ENCODE results near the gene SGIP1.
"Not testable (repeated sequence)": the region's sequence is repeated elsewhere in the genome, so short reads cannot be mapped to it uniquely, and the experiment has no call there.

Gene SGIP1

DNA sequence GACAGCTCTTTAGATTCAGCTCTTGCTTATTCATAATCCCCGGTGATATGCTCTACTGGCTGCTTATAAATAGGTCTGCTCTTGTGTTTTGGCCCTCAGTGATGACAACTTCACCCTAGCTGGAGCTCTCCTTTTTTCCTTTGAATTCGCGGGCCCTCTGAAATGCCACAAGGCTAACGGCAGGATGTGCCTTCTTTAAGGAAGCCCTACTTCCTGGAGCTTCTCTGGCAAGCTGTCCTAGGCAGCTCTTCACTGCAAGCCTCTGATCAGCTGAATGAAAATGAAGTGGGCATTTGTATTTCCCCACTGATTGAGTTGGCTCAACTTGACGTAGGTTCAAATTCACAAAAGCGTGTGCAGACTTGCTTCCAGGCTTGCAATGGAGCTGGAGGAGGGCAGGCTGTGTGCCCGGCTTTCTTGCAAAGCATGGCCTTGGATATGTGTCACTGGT, 22.2 kb downstream of the SGIP1 start:
- DNase-seq: no peak

DNA sequence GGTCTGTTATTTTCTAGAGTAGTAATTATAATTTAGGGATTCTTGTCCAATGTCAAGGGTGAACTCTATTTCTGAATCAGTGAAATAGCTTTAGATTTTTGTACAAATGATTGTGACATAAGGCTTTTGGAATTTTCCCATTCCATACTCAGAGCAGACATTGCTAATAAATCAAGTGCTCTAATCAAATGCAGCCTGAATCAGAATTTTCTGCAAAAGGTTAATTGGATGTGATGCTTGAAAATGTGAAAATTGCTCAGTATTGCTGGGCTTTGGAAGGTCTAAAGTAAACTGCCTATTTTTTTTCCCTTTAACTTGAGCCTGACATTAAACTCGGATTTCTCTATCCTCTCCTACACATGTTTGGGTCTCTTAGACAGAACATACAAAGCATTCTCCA, 23.2 kb downstream of the SGIP1 start:
- DNase-seq: no peak

DNA sequence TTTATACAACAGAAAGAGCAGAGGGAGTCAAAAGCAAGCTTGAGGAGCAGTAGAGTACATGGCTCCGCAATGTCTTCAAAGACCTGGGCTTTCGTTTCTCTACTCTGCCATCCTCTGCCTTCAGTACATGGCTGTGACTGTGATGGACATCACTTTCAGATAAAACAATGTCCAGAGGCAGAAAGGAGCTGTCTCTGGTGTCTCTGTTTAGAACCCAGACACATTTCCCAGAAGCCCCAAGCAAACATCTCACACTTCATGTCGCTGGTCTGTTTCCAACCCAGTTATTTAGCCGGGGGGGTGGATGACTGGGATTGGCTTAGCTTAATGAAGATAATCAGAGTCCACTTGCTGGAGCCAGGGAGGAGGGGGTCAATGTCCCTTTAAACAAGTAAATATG, 25.6 kb downstream of the SGIP1 start:
- DNase-seq: no peak

DNA sequence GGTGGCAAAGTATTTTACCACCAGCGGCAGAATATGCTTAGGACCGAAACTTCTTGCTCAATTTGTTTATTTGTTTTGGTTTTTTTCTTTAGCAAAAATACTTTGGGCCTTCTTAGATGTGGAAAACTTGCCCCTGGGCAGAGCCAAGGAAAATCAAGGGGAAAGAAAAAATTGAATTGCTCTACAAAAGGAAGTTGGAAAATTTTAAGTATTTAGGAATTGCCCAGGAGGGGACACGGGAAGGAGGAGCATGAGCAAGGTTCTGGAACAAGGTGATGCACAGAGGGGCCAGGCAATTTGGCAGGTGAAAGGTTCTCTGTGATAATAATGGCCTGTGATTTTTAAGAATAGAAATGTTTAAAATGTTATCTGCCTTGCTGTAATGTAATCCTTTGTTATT, 28.6 kb downstream of the SGIP1 start:
- no peak for DNase-seq

DNA sequence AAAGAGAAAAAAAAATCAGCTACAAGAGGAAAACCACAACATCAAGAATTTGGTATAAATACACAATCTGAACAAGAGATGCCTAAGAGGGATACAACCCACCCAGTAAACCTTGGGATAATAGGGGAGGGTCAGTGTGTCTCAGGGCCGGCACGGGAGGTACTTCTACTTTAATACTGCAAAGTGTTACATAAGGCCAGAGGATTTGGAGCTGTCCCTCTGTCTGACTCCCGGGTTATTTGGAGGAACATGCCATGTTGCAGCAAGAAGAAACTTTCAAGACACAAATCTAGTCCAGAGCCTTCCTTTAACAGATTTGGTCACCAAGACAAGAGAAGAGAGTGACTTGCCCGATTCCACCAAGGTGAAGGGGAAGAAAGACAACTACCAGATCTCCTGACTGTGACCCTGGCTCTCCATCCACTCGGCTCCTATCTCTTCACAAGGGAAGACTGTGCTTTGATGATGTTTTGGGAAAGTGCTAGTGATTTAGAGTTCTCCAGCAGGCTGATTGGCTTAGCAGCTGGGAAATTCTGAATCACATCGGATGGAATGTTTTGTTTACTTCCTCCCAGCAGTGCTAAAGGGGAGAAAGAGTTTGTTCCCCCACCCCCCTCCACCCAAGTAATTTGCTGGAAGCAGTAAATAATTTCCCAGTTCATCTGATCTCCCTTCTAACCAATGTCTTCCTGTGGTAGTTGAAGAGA, 29.3 kb downstream of the SGIP1 start:
- no peak for DNase-seq

DNA sequence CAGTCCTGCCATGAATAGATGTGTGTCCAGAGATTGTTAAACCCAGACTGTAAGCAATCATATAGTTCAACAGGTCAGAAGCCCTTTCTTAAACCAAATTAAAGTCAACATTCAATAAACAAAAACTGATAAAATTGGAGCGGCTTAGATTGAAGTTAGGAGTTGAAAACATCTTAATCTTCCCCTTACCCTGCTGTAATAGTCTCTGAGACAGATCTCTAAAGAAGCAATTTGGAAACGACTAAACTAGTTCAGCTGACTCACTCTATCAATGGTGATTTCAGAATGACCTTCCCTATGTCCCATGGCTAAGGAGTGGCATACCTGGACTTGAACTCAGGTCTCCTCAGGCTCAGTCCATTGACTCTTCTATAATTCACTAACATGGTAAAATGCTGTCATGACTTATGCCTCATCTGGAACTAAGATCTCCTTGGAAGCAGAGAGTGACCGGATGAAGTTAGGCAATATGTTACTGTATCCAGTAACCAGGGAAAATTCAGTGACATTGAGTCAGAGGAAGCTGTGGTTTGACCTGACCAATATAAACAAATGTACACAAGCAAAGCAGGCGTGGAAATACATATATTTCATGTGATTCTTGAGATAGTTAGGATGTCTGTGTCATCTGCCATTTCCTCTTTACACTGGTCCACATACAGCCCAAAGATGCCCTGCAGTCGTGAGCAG, 30.1 kb downstream of the SGIP1 start:
- peak; percentile 95 for DNase-seq

DNA sequence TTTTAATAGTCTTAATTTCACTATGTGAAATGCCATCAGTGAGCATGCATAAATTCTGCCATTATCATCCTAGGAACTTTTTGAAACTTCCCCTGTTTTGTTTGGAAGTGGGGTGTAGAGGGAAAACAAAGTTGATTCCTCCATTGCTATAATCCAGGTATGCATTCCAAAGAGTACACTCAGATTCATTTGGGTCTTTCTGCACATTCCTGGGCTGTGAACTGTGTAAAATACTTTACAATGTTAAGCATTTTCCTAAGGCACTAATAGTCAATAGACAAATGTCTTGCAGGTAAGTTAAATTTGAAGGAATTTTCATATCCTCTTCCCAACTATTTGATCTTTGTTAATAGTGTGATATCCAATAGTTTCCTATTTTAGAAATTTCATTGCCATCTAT, 36.2 kb downstream of the SGIP1 start:
- no peak for DNase-seq

DNA sequence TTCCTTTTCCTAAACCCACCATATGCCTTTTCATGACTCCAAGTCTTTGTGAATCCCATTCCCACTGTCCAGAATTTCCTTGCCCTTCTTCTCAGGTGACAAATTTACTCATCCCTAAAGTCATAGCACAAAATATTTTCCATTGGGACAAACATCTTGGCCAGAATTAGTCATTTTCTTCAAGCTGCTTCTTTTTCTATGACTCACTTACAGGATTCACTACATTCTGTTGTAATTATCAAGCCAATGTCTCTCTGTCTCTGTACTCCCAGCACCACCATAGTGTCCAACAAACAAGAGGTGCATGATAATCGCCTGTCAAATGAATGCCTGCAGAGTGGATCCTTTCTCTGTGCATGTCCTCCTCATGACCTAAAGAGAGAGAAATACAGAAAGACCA, 37.8 kb downstream of the SGIP1 start:
- no peak for DNase-seq

DNA sequence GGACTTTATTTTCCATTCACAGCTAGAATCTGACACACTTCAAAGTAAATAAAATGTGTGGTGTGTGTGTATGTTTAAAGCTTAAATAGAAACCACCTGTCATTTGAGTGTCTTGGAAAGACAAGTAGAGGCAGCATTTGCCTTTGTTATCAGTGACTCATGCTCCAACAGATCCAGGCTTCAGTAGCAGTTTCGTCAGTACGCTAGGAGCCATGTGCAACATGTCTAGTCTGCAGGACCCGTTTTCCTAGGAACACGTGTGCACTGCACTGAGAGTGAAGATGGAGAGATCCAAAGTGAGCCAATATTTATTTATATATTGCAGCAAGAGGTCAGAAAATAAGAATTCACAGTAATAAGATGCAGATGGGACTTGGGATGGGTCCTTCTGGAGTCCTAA, 41.8 kb downstream of the SGIP1 start:
- DNase-seq: no peak

DNA sequence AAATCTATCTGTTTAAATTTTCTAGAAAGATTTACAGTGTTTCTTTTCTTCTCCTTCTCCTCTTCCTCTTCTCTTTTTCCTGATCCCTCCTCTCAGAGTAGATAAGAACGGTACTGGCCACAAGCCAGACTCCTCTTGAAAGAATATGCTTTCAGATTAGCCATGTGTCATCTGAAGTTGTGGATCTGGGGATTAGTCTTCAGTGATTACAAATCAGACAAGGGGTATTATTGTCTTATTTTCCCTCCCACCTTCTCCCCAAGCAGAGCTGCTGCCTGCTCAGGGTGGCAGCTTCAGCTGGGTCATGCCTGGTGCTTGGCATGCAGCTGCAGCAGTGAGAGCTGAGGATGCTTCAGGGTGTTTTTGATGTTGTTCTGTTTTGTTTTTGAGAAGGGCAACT, 42.7 kb downstream of the SGIP1 start:
- no peak for DNase-seq

DNA sequence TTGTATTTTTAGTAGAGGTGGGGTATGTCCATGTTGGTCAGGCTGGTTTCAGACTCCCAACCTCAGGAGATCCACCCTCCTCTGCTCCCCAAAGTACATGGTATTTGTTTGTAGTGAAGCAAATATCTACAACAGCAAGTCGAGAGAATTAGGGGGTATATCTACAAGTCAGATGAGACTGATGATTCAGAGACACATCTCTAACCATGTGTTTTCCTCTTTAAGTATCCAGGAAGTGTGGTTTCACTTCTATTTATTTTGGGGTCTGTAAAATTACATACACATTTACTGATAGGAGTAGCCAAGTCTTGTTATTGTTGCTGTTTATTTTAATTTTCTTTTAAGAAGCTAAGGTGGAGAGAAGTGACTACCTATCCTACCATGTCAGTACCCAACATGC, 44.9 kb downstream of the SGIP1 start:
- DNase-seq: no peak

DNA sequence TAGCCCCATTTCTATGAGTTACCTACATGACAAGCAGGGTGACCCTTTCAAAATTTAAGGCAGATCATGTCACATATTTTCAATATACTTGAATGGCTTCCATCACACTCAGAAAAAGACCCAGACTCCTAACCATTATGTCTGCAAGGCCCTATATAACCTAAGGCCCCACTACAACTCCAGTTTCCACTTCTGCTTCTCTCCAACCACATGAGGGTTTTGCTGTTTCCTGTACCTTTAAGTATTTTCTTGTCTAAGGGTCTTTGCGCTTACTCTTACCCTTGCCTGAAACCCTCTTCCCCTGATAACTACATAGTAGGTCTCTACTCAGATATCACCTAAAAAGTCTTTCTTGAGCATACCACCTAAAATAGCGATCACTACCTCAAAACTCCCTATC, 46.1 kb downstream of the SGIP1 start:
- DNase-seq: no peak

DNA sequence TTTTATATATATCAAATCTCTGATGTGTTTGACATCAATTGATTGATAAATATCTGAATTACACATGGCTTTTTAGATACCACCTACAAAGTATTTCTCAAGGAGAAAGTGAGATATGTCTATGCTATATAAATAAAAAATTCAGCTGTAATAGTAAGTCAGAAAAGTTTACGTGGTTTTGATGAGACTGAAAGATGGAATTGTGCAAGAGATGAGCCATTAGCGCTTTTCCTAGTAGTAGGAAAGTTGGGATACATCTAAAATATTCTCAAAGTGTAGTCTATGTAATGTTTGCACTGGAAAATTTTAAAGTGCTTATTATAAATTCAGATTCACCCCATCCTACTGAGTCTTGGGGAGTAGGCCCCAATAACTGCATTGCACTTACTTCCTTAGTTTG, 49.1 kb downstream of the SGIP1 start:
- DNase-seq: no peak

DNA sequence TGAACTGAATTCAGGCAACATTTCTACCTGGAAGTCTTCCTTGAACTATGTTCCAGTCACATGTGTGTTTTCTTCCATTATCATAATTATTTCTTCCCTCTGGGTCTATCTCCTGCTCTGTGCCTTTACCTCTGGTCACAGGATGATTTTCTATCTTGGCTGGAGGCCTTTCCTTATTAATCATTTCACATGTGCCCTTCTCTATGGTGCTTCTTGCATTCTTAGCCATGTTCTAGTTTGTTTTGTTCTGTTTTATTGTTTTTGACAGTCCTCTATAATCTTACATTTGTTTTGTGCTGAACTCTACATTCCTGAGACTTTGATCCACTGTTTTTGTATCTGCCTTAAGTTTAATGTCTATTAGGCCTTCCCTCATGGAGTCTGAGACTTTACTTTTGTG, 51.0 kb downstream of the SGIP1 start:
- no peak for DNase-seq

DNA sequence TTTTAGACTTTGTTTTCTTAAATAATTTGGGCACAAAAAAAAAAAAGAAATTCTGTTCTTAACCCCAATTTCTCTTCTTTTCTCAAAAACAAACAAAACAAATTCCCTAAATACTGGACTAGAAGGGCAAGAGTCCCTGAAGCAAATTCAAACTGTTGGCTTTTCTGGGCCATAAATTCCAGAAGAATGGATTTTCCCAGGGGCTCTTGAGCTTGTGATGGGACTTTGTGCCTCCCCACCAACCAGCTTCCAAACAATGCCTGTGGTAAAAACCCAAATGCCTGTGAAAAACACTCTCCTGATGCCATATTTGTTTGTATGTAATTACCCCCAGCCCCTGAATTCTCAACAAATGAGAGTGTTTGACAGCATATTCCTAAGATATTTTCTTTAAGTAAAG, 55.4 kb downstream of the SGIP1 start:
- no peak for DNase-seq

DNA sequence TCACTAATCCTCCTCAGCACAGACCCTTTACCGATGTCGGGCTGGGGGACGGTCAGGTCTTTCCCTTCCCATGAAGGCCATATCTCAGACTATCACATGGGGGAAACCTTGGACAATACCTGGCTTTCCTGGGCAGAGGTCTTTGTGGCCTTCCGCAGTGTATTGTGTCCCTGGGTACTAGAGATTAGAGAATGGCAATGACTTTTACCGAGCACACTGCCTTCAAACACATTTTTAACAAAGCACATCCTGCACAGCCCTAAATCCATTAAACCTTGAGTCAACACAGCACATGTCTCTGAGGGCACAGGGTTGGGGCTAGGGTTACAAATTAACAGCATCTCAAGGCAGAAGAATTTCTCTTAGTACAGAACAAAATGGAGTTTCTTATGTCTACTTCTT, 58.2 kb downstream of the SGIP1 start:
- not testable (repeated sequence) for DNase-seq

DNA sequence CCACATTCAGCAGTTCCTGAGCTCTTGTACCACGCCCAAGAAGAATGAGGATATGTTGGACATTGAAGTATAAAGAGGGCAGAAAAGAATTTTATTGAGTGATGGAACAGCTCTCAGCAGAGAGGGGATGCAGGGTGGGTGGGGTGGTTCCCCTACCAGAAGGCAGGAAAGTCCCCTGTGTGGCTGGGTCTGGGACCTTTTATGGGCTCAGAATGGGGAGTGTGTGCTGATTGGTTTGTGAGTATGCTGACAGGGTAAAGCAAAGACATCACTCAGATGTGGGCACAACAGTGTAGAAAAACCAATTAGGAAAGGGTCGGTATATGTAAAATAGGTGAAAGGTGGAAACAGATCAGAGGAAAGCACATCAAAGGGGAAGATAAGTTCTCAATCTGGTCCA, 62.2 kb downstream of the SGIP1 start:
- DNase-seq: no peak

DNA sequence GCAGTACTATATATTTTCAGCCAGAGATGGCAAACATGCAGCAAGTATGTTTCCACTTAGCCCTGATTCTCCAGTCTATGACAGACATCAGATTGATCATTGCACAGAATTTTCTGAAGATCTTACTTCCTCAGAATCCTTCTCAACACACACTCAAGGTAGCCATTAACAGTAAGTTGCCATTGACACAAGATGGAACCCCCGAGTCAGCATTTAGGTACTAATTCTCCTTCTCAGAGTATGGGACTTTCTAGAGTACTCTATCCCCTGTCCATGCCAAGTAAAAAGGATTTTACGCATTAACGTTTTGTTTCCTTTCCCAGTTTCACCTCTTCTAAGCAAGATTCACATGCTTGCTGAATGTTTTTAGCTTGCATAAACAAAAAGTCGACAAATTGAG, 63.5 kb downstream of the SGIP1 start:
- DNase-seq: no peak

DNA sequence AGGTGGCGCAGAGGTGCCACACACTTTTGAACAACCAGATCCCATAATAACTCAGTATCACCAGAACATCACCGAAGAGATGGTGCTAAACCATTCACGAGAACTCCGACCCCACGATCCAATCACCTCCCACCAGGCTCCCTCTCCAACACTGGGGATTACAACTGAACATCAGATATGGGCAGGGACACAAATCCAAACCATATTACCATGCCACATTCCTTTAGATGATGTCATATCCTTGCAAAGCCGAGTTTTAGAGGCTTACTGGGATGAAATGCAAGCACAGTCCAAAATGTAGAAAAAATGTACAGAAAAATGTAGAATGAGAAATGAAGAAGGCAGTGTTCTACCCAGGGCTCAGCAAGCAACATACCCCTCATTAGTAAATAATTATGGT, 64.7 kb downstream of the SGIP1 start:
- no peak for DNase-seq

DNA sequence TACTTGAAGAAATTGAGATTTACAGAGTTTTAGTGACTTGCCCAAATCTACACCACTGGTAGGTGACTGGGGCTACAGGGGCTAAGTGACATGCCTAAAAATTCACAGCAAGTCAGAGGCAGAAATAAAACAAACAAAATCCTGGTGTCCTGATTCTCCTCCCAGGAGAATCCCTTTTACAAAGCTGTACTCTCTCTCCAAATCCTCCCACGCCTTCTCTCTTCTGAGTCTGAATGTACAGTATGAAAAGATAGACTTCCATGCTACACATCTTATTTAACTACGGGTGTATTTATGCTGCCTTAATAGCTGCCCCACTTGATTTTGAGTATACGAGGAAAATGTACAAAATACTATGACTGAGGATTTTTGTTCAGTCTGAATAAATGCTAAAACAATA, 65.4 kb downstream of the SGIP1 start:
- DNase-seq: no peak

DNA sequence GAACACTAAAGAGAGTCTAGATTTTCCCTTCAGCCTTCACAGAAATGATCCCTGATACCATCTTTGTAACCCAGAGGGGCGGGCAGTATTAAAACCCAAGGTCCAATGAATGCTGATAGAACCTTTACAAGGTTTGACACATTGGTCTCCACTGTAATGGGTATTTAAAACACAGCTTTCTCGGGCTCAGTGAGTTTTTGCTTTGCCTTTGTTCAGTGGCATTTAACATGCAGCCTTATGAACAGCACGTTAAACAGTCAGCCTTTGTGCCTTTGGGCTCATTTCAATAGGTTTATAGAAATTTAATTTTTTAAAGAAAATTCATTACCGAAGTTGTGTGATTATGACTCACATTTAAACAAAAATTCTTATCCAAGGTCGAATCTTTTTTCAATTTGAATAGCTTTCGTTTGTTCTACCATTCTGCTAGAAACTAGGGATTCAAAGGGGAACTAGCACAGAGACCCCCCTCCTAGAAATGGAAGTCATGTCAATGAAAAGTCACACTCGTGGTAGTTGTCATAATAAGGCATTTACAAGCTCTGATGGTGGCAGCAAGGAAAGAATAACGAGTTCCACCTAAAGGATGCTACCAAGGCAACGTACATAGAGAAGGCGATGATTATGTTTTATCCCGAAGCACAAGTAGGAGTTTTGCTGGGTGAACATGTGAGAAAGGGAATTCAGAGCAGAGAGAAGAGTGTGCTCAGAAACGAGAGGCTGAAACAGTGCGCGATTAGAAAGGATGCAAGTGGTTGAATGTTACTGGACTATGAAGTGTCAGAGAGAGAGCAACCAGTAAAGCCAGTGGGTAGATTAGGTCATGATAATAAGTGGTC, 66.2 kb downstream of the SGIP1 start:
- DNase-seq: no peak

DNA sequence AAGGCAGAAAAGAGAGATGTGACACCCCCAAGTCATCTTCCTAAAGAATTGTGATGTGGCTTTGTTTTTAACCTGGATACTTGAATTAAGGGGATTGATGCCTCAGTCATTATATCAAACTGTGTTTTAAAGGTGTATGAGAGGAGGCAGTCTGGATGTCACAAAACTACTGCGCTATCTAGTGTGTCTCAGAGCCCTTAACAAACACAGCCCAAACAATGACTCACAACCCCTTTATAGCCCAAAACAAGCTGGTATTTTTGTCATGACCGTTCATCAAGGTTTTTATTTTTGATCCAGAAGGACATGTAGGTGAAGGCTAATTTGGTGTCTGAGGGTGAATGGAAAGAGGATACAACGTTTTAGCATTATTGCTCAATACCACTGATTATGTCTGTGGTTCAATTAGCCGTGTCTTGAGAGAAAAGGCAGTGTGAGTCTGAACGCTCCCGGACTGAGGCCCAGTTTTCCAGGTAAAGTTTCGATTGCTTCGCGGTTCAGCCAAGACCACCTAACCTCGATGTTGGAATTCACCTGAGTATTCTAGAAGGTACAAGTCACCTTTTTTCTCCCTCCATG, 71.6 kb downstream of the SGIP1 start:
- no peak for DNase-seq

DNA sequence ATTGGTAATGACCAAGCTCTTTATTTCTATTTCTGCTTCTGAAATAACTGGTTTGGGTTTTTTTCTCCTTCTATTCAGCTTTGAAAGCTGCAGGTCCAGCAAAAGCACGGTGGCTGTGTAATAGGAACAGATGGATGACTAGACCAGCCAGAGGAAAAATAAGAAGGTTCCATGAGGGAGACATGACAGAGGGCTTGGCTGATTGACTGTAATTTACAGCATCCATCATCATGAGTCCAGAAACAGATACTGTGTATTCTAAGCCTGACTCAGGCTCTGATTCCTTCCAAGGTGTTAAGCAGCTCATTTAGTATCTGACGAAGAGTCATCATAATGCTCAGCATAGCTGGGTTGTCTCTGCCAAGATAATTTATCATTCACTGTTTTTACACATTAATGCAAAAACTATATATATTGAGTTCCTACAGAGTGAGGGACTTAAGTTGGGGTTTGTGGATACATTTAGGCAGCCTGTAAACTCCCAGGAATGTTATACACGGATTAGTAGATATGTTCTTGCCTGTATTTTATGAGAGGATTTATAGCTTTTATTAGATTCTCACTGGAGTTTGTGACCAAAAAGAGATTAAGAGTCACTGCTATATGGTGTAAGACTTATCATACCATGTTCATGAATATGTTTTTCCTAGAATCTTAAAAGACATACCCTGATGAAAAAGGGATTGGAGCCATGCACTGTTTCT, 72.6 kb downstream of the SGIP1 start:
- no peak for DNase-seq

Measured in suppressor macrophage treated with lipopolysaccharide for 4 hours (primary cell).